ENCODE data around the gene PLEKHM3.

PLEKHM3 gene

GRCh38 chr2:207876842-207877535, 148.3 kb downstream of the PLEKHM3 start:
- DNase-seq = no peak

- no peak for DNase-seq
Observed at GRCh38 chr2:207875473-207876212, 149.7 kb downstream of the PLEKHM3 start.

- no peak for DNase-seq
Observed at GRCh38 chr2:207873794-207874193, 151.5 kb downstream of the PLEKHM3 start.

- DNase-seq = no peak
Observed at GRCh38 chr2:207871911-207872310, 153.4 kb downstream of the PLEKHM3 start.

GRCh38 chr2:207871506-207871905, 153.8 kb downstream of the PLEKHM3 start:
- no peak for DNase-seq

GRCh38 chr2:207870814-207871213, 154.5 kb downstream of the PLEKHM3 start:
- no peak for DNase-seq

GRCh38 chr2:207869784-207870778, 155.2 kb downstream of the PLEKHM3 start:
- no peak for DNase-seq

- DNase-seq = no peak
Observed at GRCh38 chr2:207868855-207869596, 156.3 kb downstream of the PLEKHM3 start.

GRCh38 chr2:207867905-207868304, 157.4 kb downstream of the PLEKHM3 start:
- DNase-seq = no peak

GRCh38 chr2:207867056-207867455, 158.3 kb downstream of the PLEKHM3 start:
- no peak for DNase-seq

GRCh38 chr2:207865210-207865609, 160.1 kb downstream of the PLEKHM3 start:
- no peak for DNase-seq

- no peak for DNase-seq
Observed at GRCh38 chr2:207863345-207863744, 162.0 kb downstream of the PLEKHM3 start.

- DNase-seq = no peak
Observed at GRCh38 chr2:207861789-207862188, 163.5 kb downstream of the PLEKHM3 start.

GRCh38 chr2:207860685-207861084, 164.6 kb downstream of the PLEKHM3 start:
- no peak for DNase-seq

- DNase-seq = no peak
Observed at GRCh38 chr2:207855591-207855990, 169.7 kb downstream of the PLEKHM3 start.

- DNase-seq = no peak
Observed at GRCh38 chr2:207854484-207855440, 170.6 kb downstream of the PLEKHM3 start.

GRCh38 chr2:207852791-207853190, 172.5 kb downstream of the PLEKHM3 start:
- no peak for DNase-seq

GRCh38 chr2:207849443-207849842, 175.9 kb downstream of the PLEKHM3 start:
- DNase-seq = no peak

- no peak for DNase-seq
Observed at GRCh38 chr2:207848545-207848928, 176.8 kb downstream of the PLEKHM3 start.

- no peak for DNase-seq
Observed at GRCh38 chr2:207847807-207848544, 177.4 kb downstream of the PLEKHM3 start.
